ENCODE data around the gene HCAR3. TPM values are rescaled to one million over a fixed set of nuclear protein-coding genes. Genes with fewer than 3 reads are reported as not detected.
"Not testable (repeated sequence)": the region's sequence is repeated elsewhere in the genome, so short reads cannot be mapped to it uniquely, and the experiment has no call there.

Gene HCAR3
- total and polyA plus RNA-seq, 7 experiments from 2014 or later: 0.22 to 24.6 (median 3.2) TPM; not detected in 4

- ATAC-seq: no peak
- peaks cover 0 to 69% (median 23%) of the 10 kb centered on the region in 7 donors for H3K4me1 Mint-ChIP-seq
- Histone ChIP-seq H3K4me1 (ENCODE audit: control insufficient read depth in 2 of 2, insufficient read depth in 2 of 2, low read length in 2 of 2) (peaks cover 0 to 9% of the 10 kb centered on the region in 2 donors), H3K27me3 (ENCODE audit: control insufficient read depth in 2 of 2, insufficient read depth in 2 of 2, low read length in 2 of 2) (no peaks in the 10 kb centered on the region), H3K4me3 (ENCODE audit: low read length) (no peak overlapping the region), H3K27ac (ENCODE audit: low read depth, low read length) (no peak overlapping the region), H3K36me3 (ENCODE audit: control insufficient read depth in 2 of 3, insufficient read depth in 3 of 3, low read length in 3 of 3) (no peaks in the 10 kb centered on the region), H3K9me3 (ENCODE audit: control insufficient read depth in 2 of 3, low read length in 3 of 3) (no peaks in the 10 kb centered on the region)
- H3K27ac Mint-ChIP-seq: peak overlapping the region in 5 of 9 donors; percentile 17 to 62 (median 28)
- CTCF ChIA-PET: interaction anchor here (0.6 kb wide), 1 partner anchor 381 kb away, joined by 3 read pairs; no protein-coding TSS in a partner anchor
- DNase-seq: no peak
- intact Hi-C loops (cut with micrococcal nuclease): no loop called here
- H3K4me3 Mint-ChIP-seq: peak overlapping the region in 1 of 10 donors; percentile 57
- POLR2A ChIA-PET: interaction anchor here (0.5 kb wide), 1 partner anchor 13 kb away, joined by 3 read pairs; no protein-coding TSS in a partner anchor
- peaks cover 0 to 4% (median 0%) of the 10 kb centered on the region in 5 donors for H3K36me3 Mint-ChIP-seq
- H3K27me3 Mint-ChIP-seq: no peaks in the 10 kb centered on the region
- H3K9me3 Mint-ChIP-seq: no peaks in the 10 kb centered on the region
Measured at GRCh38 chr12:122725452-122726079, 9.0 kb upstream of the HCAR3 start.

- Histone ChIP-seq H3K36me3 (ENCODE audit: control insufficient read depth in 2 of 3, insufficient read depth in 3 of 3, low read length in 3 of 3) (no peaks in the 10 kb centered on the region), H3K4me1 (ENCODE audit: control insufficient read depth in 2 of 2, insufficient read depth in 2 of 2, low read length in 2 of 2) (peaks cover 0 to 1% of the 10 kb centered on the region in 2 donors), H3K9me3 (ENCODE audit: control insufficient read depth in 2 of 3, low read length in 3 of 3) (no peaks in the 10 kb centered on the region), H3K4me3 (ENCODE audit: low read length) (no peak overlapping the region), H3K27ac (ENCODE audit: low read depth, low read length) (no peak overlapping the region), H3K27me3 (ENCODE audit: control insufficient read depth in 2 of 2, insufficient read depth in 2 of 2, low read length in 2 of 2) (no peaks in the 10 kb centered on the region)
- Mint-ChIP-seq H3K27me3 (no peaks in the 10 kb centered on the region), H3K4me1 (peaks cover 0 to 65% (median 15%) of the 10 kb centered on the region in 7 donors), H3K36me3 (peaks cover 0 to 7% (median 0%) of the 10 kb centered on the region in 5 donors), H3K9me3 (no peaks in the 10 kb centered on the region), H3K4me3 (no peak overlapping the region), H3K27ac (peak overlapping the region in 2 of 9 donors; percentile 3 to 28)
- ChIA-PET CTCF (no interaction called here), POLR2A (no interaction called here)
- DNase-seq: no peak
- intact Hi-C loops (cut with micrococcal nuclease): no loop called here
- ATAC-seq: no peak
Measured at GRCh38 chr12:122724641-122725243, 8.1 kb upstream of the HCAR3 start.

- ChIA-PET CTCF (no interaction called here), POLR2A (interaction anchor here (0.7 kb wide), 1 partner anchor 10 kb away, joined by 4 read pairs; no protein-coding TSS in a partner anchor)
- no peaks in the 10 kb centered on the region for H3K9me3 ChIP-seq (ENCODE audit: control insufficient read depth in 2 of 3, low read length in 3 of 3)
- H3K27me3 ChIP-seq (ENCODE audit: control insufficient read depth in 2 of 2, insufficient read depth in 2 of 2, low read length in 2 of 2): no peaks in the 10 kb centered on the region
- intact Hi-C loops (cut with micrococcal nuclease): no loop called here
- no peaks in the 10 kb centered on the region for H3K36me3 ChIP-seq (ENCODE audit: control insufficient read depth in 2 of 3, insufficient read depth in 3 of 3, low read length in 3 of 3)
- no peak overlapping the region for H3K4me3 ChIP-seq (ENCODE audit: low read length)
- H3K27ac ChIP-seq (ENCODE audit: low read depth, low read length): no peak overlapping the region
- H3K36me3 Mint-ChIP-seq: peaks cover 0 to 7% (median 0%) of the 10 kb centered on the region in 5 donors
- H3K4me1 Mint-ChIP-seq: peaks cover 0 to 44% (median 8%) of the 10 kb centered on the region in 7 donors
- no peaks in the 10 kb centered on the region for H3K27me3 Mint-ChIP-seq
- no peaks in the 10 kb centered on the region for H3K4me1 ChIP-seq (ENCODE audit: control insufficient read depth in 2 of 2, insufficient read depth in 2 of 2, low read length in 2 of 2)
- peak overlapping the region in 1 of 9 donors; percentile 60 for H3K27ac Mint-ChIP-seq
- DNase-seq: no peak
- H3K9me3 Mint-ChIP-seq: no peaks in the 10 kb centered on the region
- no peak overlapping the region for H3K4me3 Mint-ChIP-seq
- peak; percentile 37 for ATAC-seq
Measured at GRCh38 chr12:122722387-122722786, 5.8 kb upstream of the HCAR3 start.

GRCh38 chr12:122721057-122721545, 4.5 kb upstream of the HCAR3 start:
- Mint-ChIP-seq H3K4me3 (peak overlapping the region in 1 of 10 donors; percentile 39), H3K9me3 (no peaks in the 10 kb centered on the region), H3K27me3 (no peaks in the 10 kb centered on the region), H3K36me3 (peaks cover 0 to 7% (median 0%) of the 10 kb centered on the region in 5 donors), H3K27ac (peak overlapping the region in 1 of 9 donors; percentile 58), H3K4me1 (peaks cover 0 to 35% (median 5%) of the 10 kb centered on the region in 7 donors)
- Histone ChIP-seq H3K4me1 (ENCODE audit: control insufficient read depth in 2 of 2, insufficient read depth in 2 of 2, low read length in 2 of 2) (no peaks in the 10 kb centered on the region), H3K27me3 (ENCODE audit: control insufficient read depth in 2 of 2, insufficient read depth in 2 of 2, low read length in 2 of 2) (no peaks in the 10 kb centered on the region), H3K27ac (ENCODE audit: low read depth, low read length) (no peak overlapping the region), H3K36me3 (ENCODE audit: control insufficient read depth in 2 of 3, insufficient read depth in 3 of 3, low read length in 3 of 3) (no peaks in the 10 kb centered on the region), H3K4me3 (ENCODE audit: low read length) (no peak overlapping the region), H3K9me3 (ENCODE audit: control insufficient read depth in 2 of 3, low read length in 3 of 3) (no peaks in the 10 kb centered on the region)
- POLR2A ChIA-PET: no interaction called here
- DNase-seq (no peak), ATAC-seq (no peak)
- intact Hi-C loops (cut with micrococcal nuclease): no loop called here
- CTCF ChIA-PET: no interaction called here

- H3K4me3 Mint-ChIP-seq; intact Hi-C loops (cut with micrococcal nuclease); CTCF ChIA-PET; H3K4me3 ChIP-seq (ENCODE audit: low read length); H3K27ac Mint-ChIP-seq; DNase-seq; H3K9me3 Mint-ChIP-seq; H3K36me3 ChIP-seq (ENCODE audit: control insufficient read depth in 2 of 3, insufficient read depth in 3 of 3, low read length in 3 of 3); H3K27me3 Mint-ChIP-seq; H3K36me3 Mint-ChIP-seq; ATAC-seq; H3K4me1 Mint-ChIP-seq; H3K27me3 ChIP-seq (ENCODE audit: control insufficient read depth in 2 of 2, insufficient read depth in 2 of 2, low read length in 2 of 2); H3K27ac ChIP-seq (ENCODE audit: low read depth, low read length); H3K4me1 ChIP-seq (ENCODE audit: control insufficient read depth in 2 of 2, insufficient read depth in 2 of 2, low read length in 2 of 2); POLR2A ChIA-PET; H3K9me3 ChIP-seq (ENCODE audit: control insufficient read depth in 2 of 3, low read length in 3 of 3): not testable (repeated sequence)
Measured at GRCh38 chr12:122715211-122715610, 1.4 kb downstream of the HCAR3 start.

GRCh38 chr12:122713491-122714188, 3.0 kb downstream of the HCAR3 start:
- H3K4me3 ChIP-seq (ENCODE audit: low read length); DNase-seq; H3K9me3 ChIP-seq (ENCODE audit: control insufficient read depth in 2 of 3, low read length in 3 of 3); H3K4me3 Mint-ChIP-seq; H3K4me1 Mint-ChIP-seq; CTCF ChIA-PET; H3K36me3 ChIP-seq (ENCODE audit: control insufficient read depth in 2 of 3, insufficient read depth in 3 of 3, low read length in 3 of 3); H3K27me3 Mint-ChIP-seq; H3K36me3 Mint-ChIP-seq; POLR2A ChIA-PET; H3K9me3 Mint-ChIP-seq; H3K4me1 ChIP-seq (ENCODE audit: control insufficient read depth in 2 of 2, insufficient read depth in 2 of 2, low read length in 2 of 2); intact Hi-C loops (cut with micrococcal nuclease); H3K27ac Mint-ChIP-seq; H3K27ac ChIP-seq (ENCODE audit: low read depth, low read length); H3K27me3 ChIP-seq (ENCODE audit: control insufficient read depth in 2 of 2, insufficient read depth in 2 of 2, low read length in 2 of 2): not testable (repeated sequence)
- ATAC-seq: peak; percentile 59

Data from naive thymus-derived CD4-positive, alpha-beta T cell (primary cell).